AG04450 (cell line): ENCODE data around the gene ADCY5. TPM values are rescaled to one million over a fixed set of nuclear protein-coding genes. Genes with fewer than 3 reads are reported as not detected.

ENCODE experiments used
- CTCF ChIA-PET: fragments of 300-600, 350-600 bp; formaldehyde crosslinking; extraction: SDS; loops from one replicate; lab custom pipeline; 2022; ENCODE audit warnings: antibody characterized with exemption, inconsistent platforms; lab: Charles Lee
- POLR2A ChIA-PET: fragments of 350-600 bp; formaldehyde crosslinking; extraction: SDS; loops from one replicate; lab custom pipeline; 2021; ENCODE audit warnings: antibody characterized with exemption, inconsistent platforms; lab: Yijun Ruan, JAX
- DNase-seq: peaks from one replicate; pipeline ENCODE4 v3.0.0-alpha.2; 2011; ENCODE audit warnings: low read depth, low spot score
- H3K27ac ChIP-seq: one replicate; pipeline ENCODE4 v1.5.1; 2012; ENCODE audit warnings: low read depth, low read length, control low read depth
- H3K27me3 ChIP-seq: one replicate; pipeline ENCODE4 v1.6.0; 2012; ENCODE audit warnings: low read length; ENCODE audit not compliant: control insufficient read depth, insufficient read depth
- H3K4me3 ChIP-seq: 2 replicates; pipeline ENCODE4 v1.5.1; 2011; ENCODE audit warnings: mild to moderate bottlenecking, low read depth, low read length, control low read depth
- H3K9me3 ChIP-seq: 2 replicates; pipeline ENCODE4 v1.5.1; 2012; ENCODE audit warnings: low read length; ENCODE audit not compliant: control insufficient read depth, insufficient read depth
- polyA plus RNA-seq: library from polyadenylated mRNA; depleted of rRNA; stranded (reverse); fragments of >200 nt; gene quantifications from 2 replicates; pipeline ENCODE4 v1.2.3, GENCODE V29; 2011
- TF ChIP-seq, protein P1 (sequence below): IDR thresholded peaks from 2 replicates; pipeline ENCODE4 v1.5.1; 2011; ENCODE audit warnings: low read depth, low read length, control low read depth, inconsistent platforms

The ADCY5 gene
- polyA plus RNA-seq, 1 experiment = 0.20 TPM

DNA sequence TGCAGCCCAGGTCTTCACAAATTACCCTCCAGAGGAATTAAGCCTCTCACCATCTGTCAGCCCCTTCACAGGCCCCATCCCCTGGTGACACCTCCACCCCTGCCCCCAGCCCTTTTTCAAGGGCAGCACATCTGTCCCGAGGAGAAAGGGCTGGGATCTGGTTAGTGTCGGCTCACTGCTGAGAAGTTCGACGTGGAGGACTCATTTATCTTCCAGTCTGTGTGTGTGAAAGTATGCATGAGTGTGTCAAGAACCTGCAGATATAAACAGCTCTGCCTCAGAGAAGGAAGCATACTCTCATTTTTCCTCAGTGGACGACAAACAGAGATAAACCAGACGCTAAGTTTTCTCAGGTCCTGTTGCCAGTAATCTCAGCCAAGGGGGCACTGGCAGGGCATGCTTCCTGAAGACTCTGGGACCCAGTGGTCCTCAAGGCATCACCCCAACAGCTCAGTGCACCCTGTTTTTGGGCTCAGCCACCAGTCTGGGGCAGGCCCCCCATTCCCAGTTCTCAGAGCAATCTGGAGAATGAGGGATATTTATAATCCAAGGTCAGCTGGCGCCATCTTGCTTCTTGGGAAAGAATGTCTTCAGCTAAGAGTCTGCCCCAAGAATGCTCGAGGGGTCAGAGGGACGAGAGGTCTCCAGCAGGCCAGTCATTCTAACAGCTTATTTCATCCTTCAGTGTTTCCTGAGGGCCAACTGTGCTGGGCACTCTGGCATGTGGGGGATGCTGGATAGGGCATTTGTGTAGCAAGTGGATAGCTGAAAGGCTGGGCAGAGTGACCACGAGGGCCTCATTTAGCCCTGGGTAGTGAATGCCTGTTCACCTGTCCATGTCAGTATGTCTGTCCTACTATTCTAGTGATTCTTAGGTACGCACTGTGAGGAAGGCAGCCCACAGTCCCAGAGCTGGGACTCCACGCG, 73.6 kb downstream of the ADCY5 start:
- DNase-seq = no peak
- CTCF ChIA-PET = interaction anchor here (0.5 to 0.9 kb wide), 2 partner anchors 67 to 432 kb away, joined by 3 read pairs; no protein-coding TSS in a partner anchor

DNA sequence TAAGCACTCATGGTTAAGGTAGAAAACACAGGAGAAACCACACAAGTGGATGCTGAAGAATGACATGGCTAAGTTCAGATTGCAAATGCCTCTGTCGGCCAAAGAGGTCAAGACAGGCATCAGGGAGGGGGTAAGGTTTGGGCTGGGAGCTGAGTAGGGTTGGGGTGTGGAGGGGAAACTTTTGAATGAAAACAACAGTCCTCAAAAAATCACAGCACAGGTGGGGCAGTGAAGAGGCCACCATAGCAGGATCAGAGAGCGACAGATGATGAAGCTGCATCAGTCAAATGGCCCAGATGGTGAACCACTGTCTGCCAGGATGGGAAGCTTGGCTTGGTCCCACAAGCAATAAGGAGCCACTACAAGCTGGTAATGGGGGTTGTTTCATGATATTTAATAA, 74.9 kb downstream of the ADCY5 start:
- Histone ChIP-seq H3K9me3 (no peaks in the 10 kb centered on the region; the same call in 1 of the 2 replicates), H3K27me3 (peaks cover 70% of the 10 kb centered on the region), H3K4me3 (no peak overlapping the region), H3K27ac (no peak overlapping the region)
- ChIA-PET POLR2A (no interaction called here), CTCF (no interaction called here)
- TF ChIP-seq, protein P1, sequence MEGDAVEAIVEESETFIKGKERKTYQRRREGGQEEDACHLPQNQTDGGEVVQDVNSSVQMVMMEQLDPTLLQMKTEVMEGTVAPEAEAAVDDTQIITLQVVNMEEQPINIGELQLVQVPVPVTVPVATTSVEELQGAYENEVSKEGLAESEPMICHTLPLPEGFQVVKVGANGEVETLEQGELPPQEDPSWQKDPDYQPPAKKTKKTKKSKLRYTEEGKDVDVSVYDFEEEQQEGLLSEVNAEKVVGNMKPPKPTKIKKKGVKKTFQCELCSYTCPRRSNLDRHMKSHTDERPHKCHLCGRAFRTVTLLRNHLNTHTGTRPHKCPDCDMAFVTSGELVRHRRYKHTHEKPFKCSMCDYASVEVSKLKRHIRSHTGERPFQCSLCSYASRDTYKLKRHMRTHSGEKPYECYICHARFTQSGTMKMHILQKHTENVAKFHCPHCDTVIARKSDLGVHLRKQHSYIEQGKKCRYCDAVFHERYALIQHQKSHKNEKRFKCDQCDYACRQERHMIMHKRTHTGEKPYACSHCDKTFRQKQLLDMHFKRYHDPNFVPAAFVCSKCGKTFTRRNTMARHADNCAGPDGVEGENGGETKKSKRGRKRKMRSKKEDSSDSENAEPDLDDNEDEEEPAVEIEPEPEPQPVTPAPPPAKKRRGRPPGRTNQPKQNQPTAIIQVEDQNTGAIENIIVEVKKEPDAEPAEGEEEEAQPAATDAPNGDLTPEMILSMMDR = no peak
- no peak for DNase-seq

More for the DNA sequence above, 73.6 kb downstream of the ADCY5 start:
- TF ChIP-seq, protein P1 = no peak
- H3K4me3 ChIP-seq = no peak overlapping the region
- no peak overlapping the region for H3K27ac ChIP-seq
- POLR2A ChIA-PET = no interaction called here
- no peaks in the 10 kb centered on the region; the same call in 1 of the 2 replicates for H3K9me3 ChIP-seq
- H3K27me3 ChIP-seq = peaks cover 66% of the 10 kb centered on the region

DNA sequence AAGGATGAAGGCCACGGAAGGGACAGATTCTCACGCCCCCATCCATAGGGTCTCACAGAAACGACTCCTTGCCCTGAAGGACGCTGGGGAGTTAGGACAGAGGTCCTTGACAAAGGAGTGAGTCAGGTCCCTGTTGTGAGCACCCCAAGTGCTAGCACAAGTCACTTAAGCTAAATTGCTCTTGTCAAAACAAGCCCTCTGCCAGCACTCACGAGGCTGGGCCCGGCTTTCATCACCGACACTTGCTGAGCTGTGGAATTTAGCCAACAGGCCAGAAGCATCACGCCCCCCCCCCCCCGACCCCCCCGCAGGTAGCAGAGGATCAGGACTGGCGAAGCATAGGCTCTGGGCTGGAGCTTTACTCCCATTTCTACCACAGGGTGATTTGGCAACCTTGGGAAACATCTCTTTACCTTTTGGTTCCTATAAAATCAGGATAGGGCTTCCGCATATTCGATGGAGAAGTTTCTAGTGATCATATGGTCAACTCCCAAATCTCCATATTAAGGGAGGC, 75.4 kb downstream of the ADCY5 start:
- no peak for DNase-seq
- TF ChIP-seq, protein P1 = no peak
- ChIA-PET CTCF (no interaction called here), POLR2A (no interaction called here)
- no peak overlapping the region for H3K4me3 ChIP-seq
- no peak overlapping the region for H3K27ac ChIP-seq
- H3K27me3 ChIP-seq = peaks cover 71% of the 10 kb centered on the region
- H3K9me3 ChIP-seq = no peaks in the 10 kb centered on the region; the same call in 1 of the 2 replicates

DNA sequence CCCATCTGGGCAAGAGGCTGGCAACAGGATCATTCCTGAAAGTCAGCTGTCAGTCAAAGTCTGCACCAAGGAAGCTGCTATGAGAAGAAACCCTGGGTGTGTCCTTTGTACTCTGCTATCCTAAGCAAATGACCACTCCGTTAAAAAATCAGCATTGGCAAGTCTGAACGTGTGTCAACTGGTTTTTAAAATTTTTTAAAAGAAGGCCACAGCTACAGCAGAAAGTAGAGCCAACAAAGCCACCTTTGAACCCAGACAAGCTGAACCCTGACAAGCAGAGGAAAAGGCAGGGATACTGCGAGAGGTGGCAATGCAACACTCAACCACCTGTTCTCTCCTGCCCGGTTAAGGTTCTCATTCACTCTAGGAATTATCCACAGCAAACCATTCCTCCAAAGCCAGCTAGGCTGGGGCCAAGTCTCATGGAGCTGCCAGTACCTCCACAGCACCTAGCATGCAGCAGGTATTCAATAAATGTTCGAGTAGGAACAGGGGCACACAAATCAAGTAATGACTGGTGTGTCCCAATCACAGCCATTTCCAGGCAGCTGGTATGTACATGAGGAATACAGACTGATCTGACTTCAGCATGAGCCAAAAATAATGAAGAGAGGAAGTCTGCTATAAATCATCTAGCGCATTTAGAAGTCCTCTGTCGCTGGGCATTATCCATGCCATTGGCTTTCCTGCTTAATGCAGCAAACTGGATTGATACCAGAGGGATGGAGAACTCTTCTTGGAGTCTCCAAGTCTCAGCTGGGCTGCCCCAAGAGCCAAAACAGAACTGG, 76.0 kb downstream of the ADCY5 start:
- ChIA-PET POLR2A (no interaction called here), CTCF (no interaction called here)
- no peak overlapping the region for H3K27ac ChIP-seq
- no peaks in the 10 kb centered on the region; the same call in 1 of the 2 replicates for H3K9me3 ChIP-seq
- peaks cover 67% of the 10 kb centered on the region for H3K27me3 ChIP-seq
- DNase-seq = no peak
- TF ChIP-seq, protein P1 = no peak
- no peak overlapping the region for H3K4me3 ChIP-seq
